Ecto neural progenitor cell (in vitro differentiated cells): ENCODE results near the gene KIF3A.

Experiments
- DNase-seq: peaks from one replicate; pipeline ENCODE4 v3.0.0-alpha.2; 2018; ENCODE audit warnings: low spot score

The KIF3A gene

GRCh38 chr5:132736853-132737833, at the start of gene KIF3A:
KIF3A (minus strand) TSS chr5:132737546; CDS start chr5:132737419, 127 bp downstream.
- DNase-seq = peak; percentile 98

GRCh38 chr5:132787076-132787475, 49.7 kb upstream of the KIF3A start:
- DNase-seq = no peak

GRCh38 chr5:132785864-132786263, 48.5 kb upstream of the KIF3A start:
- DNase-seq = no peak

- no peak for DNase-seq
These were observed 48.0 kb upstream of the KIF3A start for GRCh38 chr5:132785365-132785764.

- DNase-seq = no peak
These were observed 44.8 kb upstream of the KIF3A start for GRCh38 chr5:132782101-132782500.

GRCh38 chr5:132781029-132781428, 43.7 kb upstream of the KIF3A start:
- DNase-seq = no peak

GRCh38 chr5:132780577-132780976, 43.2 kb upstream of the KIF3A start:
- no peak for DNase-seq

GRCh38 chr5:132779961-132780360, 42.6 kb upstream of the KIF3A start:
- DNase-seq = no peak

- DNase-seq = no peak
These were observed 41.5 kb upstream of the KIF3A start for GRCh38 chr5:132778856-132779255.

- DNase-seq = no peak
These were observed 40.8 kb upstream of the KIF3A start for GRCh38 chr5:132778129-132778528.

- DNase-seq = peak; percentile 77
These were observed 40.1 kb upstream of the KIF3A start, which contains the start of gene SEPTIN8 for GRCh38 chr5:132777209-132778069. SEPTIN8 (minus strand) TSS chr5:132777239; CDS start chr5:132777137, 102 bp downstream.

GRCh38 chr5:132776938-132777208, 39.5 kb upstream of the KIF3A start:
- DNase-seq = no peak

- DNase-seq = peak; percentile 68
These were observed 39.0 kb upstream of the KIF3A start for GRCh38 chr5:132776131-132776937.

GRCh38 chr5:132775476-132775961, 38.2 kb upstream of the KIF3A start:
- DNase-seq = no peak

- DNase-seq = no peak
These were observed 37.5 kb upstream of the KIF3A start for GRCh38 chr5:132774896-132775295.

GRCh38 chr5:132774406-132774805, 37.1 kb upstream of the KIF3A start:
- no peak for DNase-seq

- DNase-seq = no peak
These were observed 36.4 kb upstream of the KIF3A start for GRCh38 chr5:132773601-132774355.

GRCh38 chr5:132773114-132773513, 35.8 kb upstream of the KIF3A start:
- no peak for DNase-seq

- DNase-seq = no peak
These were observed 35.1 kb upstream of the KIF3A start for GRCh38 chr5:132772291-132773070.

- peak; percentile 74 for DNase-seq
These were observed 34.2 kb upstream of the KIF3A start for GRCh38 chr5:132771503-132771998.
